B cell (primary cell): Measurements from ENCODE around the gene ZNF280A.

Experiments used
- CTCF ChIP-seq: fragments of 200-600 bp; IDR thresholded peaks from one replicate; pipeline ENCODE4 v1.8.0; 2022; ENCODE audit warnings: antibody characterized with exemption, mild to moderate bottlenecking
- EZH2 ChIP-seq: IDR thresholded peaks from 2 replicates; pipeline ENCODE4 v1.6.1; 2012; ENCODE audit warnings: borderline replicate concordance, low read depth, mild to moderate bottlenecking, moderate library complexity, low read length; ENCODE audit not compliant: insufficient read depth, poor library complexity, severe bottlenecking

- TF ChIP-seq CTCF (no peak), EZH2 (no peak)
These were observed 32.6 kb upstream of the ZNF280A start for GRCh38 chr22:22552630-22553029.
